Muscle of leg (tissue), 11 donors: ENCODE results near the gene SLC1A4. TPM values are rescaled to one million over a fixed set of nuclear protein-coding genes. Genes with fewer than 3 reads are reported as not detected.
A peak's percentile ranks its signal among the peaks of the same experiment; 100 is the strongest.

ENCODE experiments used
- DNase-seq: peaks from one replicate; pipeline ENCODE4 v3.0.0; 2013
- H3K27ac ChIP-seq: one replicate; pipeline ENCODE4 v1.5.1; 2013; ENCODE audit warnings: mild to moderate bottlenecking, low read length, control low read depth
- H3K27me3 ChIP-seq: one replicate; pipeline ENCODE4 v1.6.1; 2013; ENCODE audit warnings: low read length; ENCODE audit not compliant: control insufficient read depth, insufficient read depth
- H3K36me3 ChIP-seq: one replicate; pipeline ENCODE4 v1.6.1; 2013; ENCODE audit warnings: low read length; ENCODE audit not compliant: control insufficient read depth, insufficient read depth
- H3K4me1 ChIP-seq: one replicate; pipeline ENCODE4 v1.6.1; 2013; ENCODE audit warnings: low read length; ENCODE audit not compliant: control insufficient read depth, insufficient read depth
- H3K4me3 ChIP-seq: one replicate; pipeline ENCODE4 v1.5.1; 2013; ENCODE audit warnings: low read length, control low read depth
- H3K9me3 ChIP-seq: replicated peaks from 2 replicates; pipeline ENCODE4 v1.6.1; 2013; ENCODE audit warnings: low read depth, low read length; ENCODE audit not compliant: control insufficient read depth
- WGBS: methylation state at CpG from one replicate; pipeline ENCODE4 v1.1.5; 2013; ENCODE audit warnings: missing lambda C conversion rate; ENCODE audit not compliant: insufficient coverage; 5-methylcytosine and 5-hydroxymethylcytosine counted together
- polyA plus RNA-seq, 8 donors: library from polyadenylated mRNA; unstranded; fragments of 120-200 nt; gene quantifications; one replicate each; pipeline versions ENCODE4 v1.2.1 to v1.2.3, GENCODE V29; 2013; ENCODE audit warnings: inconsistent platforms in 1 of 8, low replicate concordance in 1 of 8; ENCODE audit not compliant: insufficient read length in 8 of 8, insufficient read depth in 1 of 8
- total RNA-seq: library from RNA; stranded (reverse); fragments of 120-200 nt; gene quantifications from one replicate; pipeline ENCODE4 v1.2.4, GENCODE V29; 2013

SLC1A4 gene
- total and polyA plus RNA-seq, 9 donors: 11.7 to 17.1 (median 13.9) TPM

DNA sequence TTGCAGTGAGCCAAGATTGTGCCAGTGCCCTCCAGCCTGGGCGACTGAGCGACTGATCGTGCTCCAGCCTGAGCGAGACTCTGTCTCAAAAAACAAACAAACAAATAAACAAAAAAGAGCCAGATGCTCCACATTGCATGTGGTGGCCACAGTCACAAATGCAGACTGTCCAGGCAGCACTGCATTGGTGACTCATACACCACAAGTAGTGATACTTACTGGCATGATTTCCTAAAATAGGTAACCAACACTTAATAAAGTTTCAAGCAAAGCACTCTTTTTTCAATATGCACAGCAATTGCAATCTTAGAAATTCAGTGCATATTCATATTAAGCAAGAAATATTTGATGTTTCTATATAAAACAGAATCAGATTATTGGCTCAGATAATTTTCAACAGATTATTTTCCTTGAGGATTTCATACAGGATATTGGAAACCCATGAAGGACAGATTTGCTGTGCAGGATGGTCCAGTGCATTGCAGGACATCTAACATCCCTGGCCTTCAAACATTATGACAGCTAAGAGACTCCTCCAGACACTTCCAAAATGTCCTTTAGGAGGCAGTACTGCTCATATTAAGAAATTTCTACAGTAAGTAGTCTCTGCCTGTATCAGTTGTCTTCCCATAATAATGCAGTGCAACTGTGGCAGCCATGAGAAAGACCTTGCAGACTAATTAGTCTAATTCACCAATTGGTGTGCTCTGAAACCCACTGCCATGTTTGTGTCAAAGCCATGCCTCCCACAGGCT, 10.5 kb upstream of the SLC1A4 start:
- H3K9me3 ChIP-seq: no peaks in the 10 kb centered on the region
- no peak overlapping the region for H3K27ac ChIP-seq
- no peak overlapping the region for H3K4me3 ChIP-seq
- 97% methylated on average over 4 of the region's 4 CpGs for WGBS
- H3K36me3 ChIP-seq: no peaks in the 10 kb centered on the region
- peaks cover 8% of the 10 kb centered on the region for H3K4me1 ChIP-seq
- no peaks in the 10 kb centered on the region for H3K27me3 ChIP-seq
- no peak for DNase-seq

DNA sequence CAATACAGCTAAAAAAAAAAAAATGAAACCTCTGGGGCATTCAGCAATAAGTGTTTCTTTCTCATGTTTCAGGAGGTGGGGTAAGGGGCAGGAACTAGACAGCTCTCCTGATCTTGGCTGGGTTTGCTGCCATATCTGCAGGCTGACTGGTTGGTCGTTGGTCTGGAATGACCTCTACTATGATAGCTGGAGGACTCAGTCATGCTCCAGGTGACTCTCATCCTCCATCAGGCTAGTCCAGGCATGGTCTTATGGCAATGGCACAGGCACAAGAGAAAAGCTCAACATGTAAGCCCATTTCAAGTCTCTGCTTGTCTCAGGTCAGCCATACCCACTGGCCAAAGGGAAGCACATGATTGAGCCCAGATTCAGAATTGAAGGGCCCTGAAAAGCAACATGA, 9.5 kb upstream of the SLC1A4 start:
- Histone ChIP-seq H3K27ac (no peak overlapping the region), H3K27me3 (no peaks in the 10 kb centered on the region), H3K9me3 (no peaks in the 10 kb centered on the region), H3K36me3 (no peaks in the 10 kb centered on the region), H3K4me1 (peaks cover 8% of the 10 kb centered on the region), H3K4me3 (no peak overlapping the region)
- no peak for DNase-seq
- WGBS: 60% methylated on average over 1 of the region's 1 CpG

DNA sequence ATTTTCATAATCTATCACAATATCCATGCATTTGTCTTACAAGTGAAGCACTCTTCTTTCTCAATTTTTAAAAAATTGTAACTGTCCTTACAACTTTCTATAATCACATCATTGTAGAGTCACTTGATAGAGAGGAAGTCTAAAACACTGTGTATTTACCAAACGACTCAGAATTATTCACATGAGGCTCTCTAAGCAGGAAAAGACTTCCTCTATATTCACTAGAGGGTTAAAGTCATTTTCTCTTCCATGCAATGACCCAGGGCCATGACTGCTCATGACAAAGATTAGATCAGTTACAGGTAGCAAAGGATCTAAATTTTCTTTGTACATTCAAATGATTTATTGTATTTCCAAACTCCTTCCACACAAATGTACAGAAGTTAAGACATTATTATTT, 9.0 kb upstream of the SLC1A4 start:
- no peak overlapping the region for H3K4me3 ChIP-seq
- no peaks in the 10 kb centered on the region for H3K36me3 ChIP-seq
- DNase-seq: no peak
- no peak overlapping the region for H3K27ac ChIP-seq
- peaks cover 4% of the 10 kb centered on the region for H3K4me1 ChIP-seq
- no peaks in the 10 kb centered on the region for H3K9me3 ChIP-seq
- WGBS: no CpG with 5 or more reads among the region's 1 CpG
- no peaks in the 10 kb centered on the region for H3K27me3 ChIP-seq

DNA sequence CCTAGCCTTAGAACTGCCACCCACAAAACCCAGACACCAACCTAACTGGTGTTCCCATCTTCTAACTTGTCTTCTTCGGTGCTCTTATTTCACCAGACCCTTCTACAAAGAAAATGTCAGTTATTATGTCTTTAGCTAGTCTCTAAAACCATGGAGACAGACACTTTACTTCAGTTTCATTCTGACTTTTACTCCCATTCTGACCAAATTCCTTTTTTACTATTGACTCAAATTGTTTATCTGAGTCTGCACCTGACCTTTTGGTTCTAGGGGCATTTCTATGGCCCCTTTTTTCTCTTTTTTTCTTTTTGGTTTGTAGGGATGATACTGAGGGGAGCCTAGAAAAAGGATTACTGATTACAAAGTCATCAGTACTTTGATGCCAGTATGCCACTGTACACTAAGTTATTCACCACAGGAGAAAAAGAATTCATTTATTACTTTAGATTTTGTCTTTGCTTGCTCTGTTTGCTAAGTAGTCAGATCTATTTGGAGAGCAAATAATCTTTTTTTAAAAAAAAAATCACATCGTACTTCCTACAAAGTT, 6.8 kb upstream of the SLC1A4 start:
- H3K4me3 ChIP-seq: no peak overlapping the region
- no peak for DNase-seq

DNA sequence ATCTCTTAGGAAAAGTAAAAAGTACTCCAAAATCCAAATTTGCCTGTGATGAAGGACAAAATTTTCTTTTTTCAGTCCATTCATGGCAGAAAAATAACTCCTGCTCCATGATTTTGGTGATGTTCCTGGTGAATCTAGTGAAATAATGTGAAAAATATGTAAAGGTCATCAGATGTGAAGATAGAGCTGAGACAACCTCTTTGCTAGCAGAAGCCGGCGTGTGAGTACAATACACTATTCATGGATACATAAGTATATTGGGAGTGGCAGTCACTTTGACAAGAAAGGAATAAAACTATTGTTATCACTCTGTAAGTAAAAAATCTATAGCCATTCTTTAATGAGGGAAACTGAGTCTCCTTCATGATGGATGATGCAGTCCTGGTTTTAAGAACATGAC, 6.3 kb upstream of the SLC1A4 start:
- no peaks in the 10 kb centered on the region for H3K9me3 ChIP-seq
- peaks cover 10% of the 10 kb centered on the region for H3K4me1 ChIP-seq
- H3K27me3 ChIP-seq: no peaks in the 10 kb centered on the region
- H3K27ac ChIP-seq: no peak overlapping the region
- H3K4me3 ChIP-seq: no peak overlapping the region
- DNase-seq: no peak
- no peaks in the 10 kb centered on the region for H3K36me3 ChIP-seq
- WGBS: 90% methylated on average over 2 of the region's 2 CpGs

More for the DNA sequence above, 6.8 kb upstream of the SLC1A4 start:
- Histone ChIP-seq H3K27me3 (no peaks in the 10 kb centered on the region), H3K4me1 (peaks cover 6% of the 10 kb centered on the region), H3K9me3 (no peaks in the 10 kb centered on the region), H3K36me3 (no peaks in the 10 kb centered on the region), H3K27ac (no peak overlapping the region)
- WGBS: no CpG with 5 or more reads among the region's 2 CpGs

DNA sequence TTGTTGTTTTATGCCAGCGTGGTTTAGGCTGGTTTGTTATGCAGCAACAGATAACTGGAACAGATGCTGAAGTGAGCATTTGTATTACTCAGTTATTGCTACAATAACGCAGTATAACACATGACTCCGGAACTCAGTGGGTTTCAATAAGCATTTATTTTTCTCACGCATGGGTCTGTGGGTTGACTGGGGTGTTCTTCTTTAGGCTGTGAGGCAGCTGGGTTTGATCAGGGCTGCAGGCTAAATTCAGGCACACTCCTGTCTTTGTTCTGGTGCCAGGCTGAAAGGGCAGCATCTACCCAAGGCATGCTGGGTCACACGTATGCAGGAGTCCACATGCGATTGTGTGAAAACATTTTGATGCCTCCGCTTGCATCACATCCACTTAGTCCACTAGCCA, 3.8 kb upstream of the SLC1A4 start:
- no peaks in the 10 kb centered on the region for H3K27me3 ChIP-seq
- H3K36me3 ChIP-seq: no peaks in the 10 kb centered on the region
- no peak overlapping the region for H3K27ac ChIP-seq
- H3K4me3 ChIP-seq: no peak overlapping the region
- peaks cover 18% of the 10 kb centered on the region for H3K4me1 ChIP-seq
- DNase-seq: no peak
- H3K9me3 ChIP-seq: no peaks in the 10 kb centered on the region
- 100% methylated on average over 2 of the region's 7 CpGs for WGBS

DNA sequence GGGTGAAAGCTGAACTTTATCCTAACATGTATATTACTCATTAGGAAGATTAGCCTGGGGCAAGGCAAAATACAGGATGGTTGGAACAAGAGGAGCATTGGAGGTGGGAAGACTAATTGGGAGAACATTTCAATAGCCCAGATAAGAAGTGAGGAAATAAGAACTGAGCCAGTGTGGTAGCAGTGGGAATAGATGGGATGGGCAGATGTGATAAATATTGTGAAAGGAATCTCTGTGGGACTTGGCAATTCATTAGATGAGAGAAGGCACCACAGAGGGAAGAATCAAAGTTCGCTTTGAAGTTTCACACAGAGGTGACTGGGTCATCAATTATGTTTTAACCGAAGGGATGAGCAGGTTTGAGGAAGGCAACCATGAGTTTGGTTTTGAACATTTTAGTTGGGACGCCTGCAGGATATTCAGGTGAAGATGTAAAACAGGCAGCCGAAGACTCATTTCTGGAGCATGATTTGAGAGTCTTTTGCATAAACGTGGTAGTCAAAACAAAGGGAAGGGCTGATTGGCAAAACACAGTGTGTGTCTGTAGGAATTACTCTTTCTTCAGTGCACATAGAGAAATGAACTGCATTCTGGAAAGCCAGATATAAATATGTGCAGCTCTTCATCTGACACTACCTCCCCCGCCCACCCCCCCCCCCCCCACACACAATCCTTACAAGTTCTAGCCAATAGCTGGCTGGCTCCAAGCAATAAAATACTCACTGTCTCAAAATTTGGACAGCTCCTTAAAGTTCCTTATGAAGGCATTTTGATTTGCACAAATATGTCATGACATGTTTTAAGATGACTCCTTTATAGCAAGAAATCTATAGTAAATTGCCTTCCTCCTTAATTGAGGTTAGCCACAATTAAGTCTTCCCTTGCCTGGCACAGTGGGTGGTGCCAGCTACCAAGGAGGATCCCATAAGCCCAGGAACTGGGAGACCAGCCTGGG, 1.9 kb upstream of the SLC1A4 start:
- H3K36me3 ChIP-seq: no peaks in the 10 kb centered on the region
- H3K4me3 ChIP-seq: peak overlapping the region; percentile 60
- peaks cover 20% of the 10 kb centered on the region for H3K4me1 ChIP-seq
- no peak overlapping the region for H3K27ac ChIP-seq
- H3K27me3 ChIP-seq: no peaks in the 10 kb centered on the region
- H3K9me3 ChIP-seq: no peaks in the 10 kb centered on the region
- WGBS: 49% methylated on average over 5 of the region's 6 CpGs
- peak; percentile 51 for DNase-seq

DNA sequence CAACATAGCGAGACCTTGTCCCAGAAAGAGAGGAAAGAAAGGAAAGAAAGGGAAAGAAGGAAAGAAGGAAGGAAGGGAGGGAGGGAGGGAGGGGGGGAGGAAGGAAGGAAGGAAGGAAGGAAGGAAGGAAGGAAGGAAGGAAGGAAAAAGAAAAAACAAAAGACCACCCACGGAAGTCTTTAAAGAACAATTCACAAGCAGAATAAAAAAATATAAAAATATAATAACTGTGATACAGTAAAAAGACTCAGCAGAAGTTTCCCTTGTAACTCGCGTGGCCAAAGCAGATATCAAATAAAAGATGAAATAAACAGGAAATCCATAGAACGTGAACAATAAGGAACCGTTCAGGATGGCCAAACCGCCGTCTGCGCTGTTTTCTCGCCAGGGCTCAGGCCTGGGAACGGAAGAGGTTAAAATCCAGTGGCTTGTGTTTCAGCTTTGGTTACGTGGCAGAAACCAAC, 1.2 kb upstream of the SLC1A4 start:
- Histone ChIP-seq H3K4me1 (peaks cover 20% of the 10 kb centered on the region), H3K27ac (peak overlapping the region; percentile 93), H3K9me3 (no peaks in the 10 kb centered on the region), H3K27me3 (no peaks in the 10 kb centered on the region), H3K36me3 (no peaks in the 10 kb centered on the region), H3K4me3 (peak overlapping the region; percentile 60)
- 3% methylated on average over 9 of the region's 12 CpGs for WGBS
- no peak for DNase-seq

DNA sequence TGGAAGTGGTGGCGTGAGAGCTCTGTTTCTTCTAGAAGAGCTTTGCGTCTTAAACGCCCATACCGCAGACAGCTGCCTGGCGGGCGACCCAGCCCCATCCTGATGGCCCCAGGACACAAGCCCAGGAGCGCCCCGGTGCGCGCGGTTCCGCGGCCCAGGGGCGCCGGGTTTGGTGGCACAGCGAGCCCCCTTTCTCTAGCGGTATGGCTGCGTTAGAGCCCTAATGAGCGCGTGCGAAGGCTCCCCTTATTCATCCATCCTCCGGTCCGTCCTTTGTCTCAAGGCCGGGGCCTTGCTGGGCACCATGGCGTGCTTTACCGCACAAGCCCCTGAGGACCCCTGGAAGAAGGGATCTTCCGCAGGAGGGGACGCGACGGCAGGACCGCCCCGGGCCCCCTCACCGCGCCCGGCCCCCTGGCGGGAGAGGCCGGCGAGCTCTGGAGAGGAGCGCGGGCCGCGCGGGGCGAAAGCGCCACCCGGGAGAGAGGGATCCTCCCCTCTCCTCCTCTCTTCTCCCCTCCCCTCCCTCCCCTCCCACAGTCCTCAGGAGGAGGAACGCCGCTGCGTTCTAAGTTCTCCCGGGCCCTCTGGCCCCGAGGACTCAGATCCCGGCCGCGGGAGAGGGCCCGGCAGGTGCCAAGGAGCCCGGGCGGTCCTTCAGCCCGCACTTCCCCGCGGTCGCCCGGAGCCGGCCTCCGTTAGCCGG, 626 bp upstream of the SLC1A4 start:
- peak; percentile 93 for DNase-seq
- WGBS: 0% methylated on average over 46 of the region's 65 CpGs
- peaks cover 20% of the 10 kb centered on the region for H3K4me1 ChIP-seq
- no peaks in the 10 kb centered on the region for H3K27me3 ChIP-seq
- H3K27ac ChIP-seq: peak overlapping the region; percentile 93
- no peaks in the 10 kb centered on the region for H3K9me3 ChIP-seq
- H3K4me3 ChIP-seq: peak overlapping the region; percentile 60
- H3K36me3 ChIP-seq: no peaks in the 10 kb centered on the region
